ENCODE data around the gene TOM1L2.
"Not testable (repeated sequence)": the region's sequence is repeated elsewhere in the genome, so short reads cannot be mapped to it uniquely, and the experiment has no call there.

Gene TOM1L2

DNA sequence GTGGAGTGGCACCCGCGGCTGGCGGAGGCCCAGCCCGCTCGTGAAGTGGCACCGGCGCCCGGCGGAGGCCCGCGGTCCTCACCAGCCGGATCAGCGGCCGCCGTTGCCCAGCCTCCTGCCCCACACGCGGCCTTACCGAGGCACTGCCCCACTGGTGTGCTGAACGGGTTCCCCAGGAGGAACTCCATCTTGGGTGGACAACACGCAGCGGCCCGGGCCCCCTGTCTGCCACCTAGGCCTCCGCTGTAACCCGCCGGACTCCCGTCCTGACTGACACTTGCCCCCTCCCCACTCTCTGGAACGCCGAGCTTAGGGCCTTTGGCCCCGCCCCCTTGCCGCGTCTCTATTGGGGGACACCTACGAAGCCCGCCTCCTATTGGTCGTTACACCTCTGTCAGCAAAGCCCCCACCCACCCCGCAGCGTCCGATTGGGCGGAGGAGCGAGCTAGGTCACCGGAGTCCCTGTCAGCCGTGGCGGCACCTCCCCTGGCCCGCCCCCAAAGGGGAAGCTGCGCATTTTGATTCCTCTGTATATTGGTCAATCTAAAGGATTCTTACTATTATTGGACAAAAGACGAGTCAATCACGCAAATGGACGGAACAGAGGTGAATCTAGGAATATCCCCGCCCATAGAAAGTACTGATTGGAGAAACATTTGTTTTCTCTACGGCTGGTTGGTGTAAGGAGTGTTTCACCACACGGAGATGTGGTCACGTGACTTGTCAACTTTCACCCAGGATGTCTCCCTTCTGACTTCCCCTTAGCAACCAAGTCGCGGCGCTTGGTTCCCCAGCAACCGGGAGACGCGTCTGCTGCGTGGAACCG, at the start of gene TOM1L2, which contains the start of gene DRC3:
TOM1L2 (minus strand) TSS at position 275 of the 826 bp plus-strand sequence; CDS start at position 188, 87 bp downstream.
DRC3 (plus strand) TSS at position 737 of the 826 bp plus-strand sequence. CDS start 4,737 bp downstream, outside the sequence.
- DNase-seq (ENCODE audit: low read depth in 2 of 2) = peak; percentile 98 to 100

DNA sequence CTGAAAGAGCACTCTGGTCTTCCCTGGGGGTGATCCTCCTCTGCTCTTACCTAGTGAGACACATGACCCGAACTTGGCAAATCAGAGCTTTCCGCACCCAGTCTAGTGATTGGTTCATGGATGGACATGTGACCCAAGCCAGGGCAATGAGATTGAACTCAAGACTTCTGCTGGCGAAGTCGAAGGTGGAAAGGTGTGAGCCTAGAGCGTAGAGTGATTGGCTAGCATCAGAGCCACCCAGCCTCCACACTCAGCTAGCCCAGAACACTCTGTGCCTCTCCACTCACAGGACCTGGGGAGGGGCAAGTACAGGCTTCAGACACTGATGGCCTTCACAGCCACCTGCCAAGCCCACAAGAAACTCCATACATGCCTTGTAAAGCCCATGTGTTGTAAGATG, 49.2 kb upstream of the TOM1L2 start:
- no peak for DNase-seq (ENCODE audit: low read depth in 2 of 2)

DNA sequence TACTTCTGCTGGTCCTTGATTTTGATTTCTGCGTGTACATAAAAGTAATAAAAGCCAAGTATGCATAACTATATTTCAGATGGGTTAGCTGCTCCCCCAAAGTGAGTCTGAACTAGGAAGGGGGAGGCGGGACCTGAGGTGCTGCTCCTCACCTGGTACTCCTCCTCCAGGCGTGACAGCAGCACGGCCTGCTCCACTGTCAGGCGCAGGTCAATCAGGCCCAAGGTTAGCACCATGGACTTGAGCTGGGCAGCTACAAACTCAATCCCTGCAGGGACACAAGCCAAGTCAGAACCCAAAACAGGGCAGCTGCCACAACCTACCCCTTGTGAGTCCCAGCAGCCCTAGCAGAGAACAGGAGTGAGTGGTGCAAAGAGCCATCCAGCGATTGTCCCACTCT, 48.8 kb upstream of the TOM1L2 start:
- no peak for DNase-seq (ENCODE audit: low read depth in 2 of 2)

DNA sequence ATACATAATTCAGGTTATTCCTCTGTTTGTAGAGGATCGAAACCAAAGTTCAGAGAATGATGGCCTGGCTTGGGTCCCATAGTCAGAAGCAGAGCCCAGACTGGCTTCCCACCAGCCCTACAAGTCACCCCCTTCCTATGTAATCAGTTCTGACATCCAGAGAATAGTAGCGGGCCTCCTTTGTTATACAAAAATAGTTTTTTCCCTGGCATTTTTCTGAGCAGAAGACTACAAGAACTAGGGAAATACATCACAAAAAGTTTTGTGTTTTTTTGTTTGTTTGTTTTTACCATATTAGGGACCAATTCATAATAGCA, 47.6 kb upstream of the TOM1L2 start:
- DNase-seq (ENCODE audit: low read depth in 2 of 2) = no peak

DNA sequence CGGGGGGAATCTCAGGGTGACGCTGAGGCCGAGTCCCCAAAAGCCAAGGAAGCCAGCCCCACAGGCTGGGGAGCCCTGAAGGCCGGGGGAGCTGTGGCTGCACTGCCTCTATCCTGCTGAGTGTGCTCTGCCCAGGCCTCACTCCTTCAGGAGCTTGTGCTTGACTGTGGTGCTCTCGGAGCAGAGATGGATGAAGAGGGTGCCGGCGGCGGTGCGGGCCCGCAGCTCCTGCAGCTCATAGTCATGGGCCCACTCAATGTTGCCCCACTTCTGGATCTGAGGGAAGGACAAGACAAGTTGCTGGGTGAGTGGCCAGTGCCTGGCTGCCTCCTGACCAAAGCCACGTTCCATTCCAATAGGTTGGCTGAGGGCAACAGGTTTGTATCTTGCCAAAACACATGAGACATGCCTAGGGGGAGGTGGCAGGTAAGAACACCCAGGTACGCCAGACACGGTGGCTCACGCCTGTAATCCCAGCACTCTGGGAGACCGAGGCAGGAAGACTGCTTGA, 46.3 kb upstream of the TOM1L2 start:
- DNase-seq (ENCODE audit: low read depth in 2 of 2) = no peak

DNA sequence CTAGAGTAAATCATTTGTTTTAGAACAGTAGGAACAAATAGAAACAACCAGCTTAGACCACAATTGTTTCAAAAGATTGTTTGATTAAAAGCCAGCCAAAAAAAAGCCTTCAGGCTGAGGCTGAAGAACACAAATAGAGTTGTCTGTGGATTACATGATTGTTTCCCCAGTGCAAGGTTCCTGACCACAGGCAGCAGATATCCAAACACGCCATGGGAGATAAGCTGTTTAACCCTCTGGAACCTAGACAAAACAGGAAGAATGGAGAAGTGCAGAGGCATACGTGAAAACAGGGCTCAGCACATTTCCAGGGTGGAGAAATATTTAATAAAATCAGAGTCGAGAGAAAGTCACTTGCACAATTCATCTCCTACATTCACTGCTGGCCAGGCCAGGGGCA, 45.8 kb upstream of the TOM1L2 start:
- no peak for DNase-seq (ENCODE audit: low read depth in 2 of 2)

DNA sequence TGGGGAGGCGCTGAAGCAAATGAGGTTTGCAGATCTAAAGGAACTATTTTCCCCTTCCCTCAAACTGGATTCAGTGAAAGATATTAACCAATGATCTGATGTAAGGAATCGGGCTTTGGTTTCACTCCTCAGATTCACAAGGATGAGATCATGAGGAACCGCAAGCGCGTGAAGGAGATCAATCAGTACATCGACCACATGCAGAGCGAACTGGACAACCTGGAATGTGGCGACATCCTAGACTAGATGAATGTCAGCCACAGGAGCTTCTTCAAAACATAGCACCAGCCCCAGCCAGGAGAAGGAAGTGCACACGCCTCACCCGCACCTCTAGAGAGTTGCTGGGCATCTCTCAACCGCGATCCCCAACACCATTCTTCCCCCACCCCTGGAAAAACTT, 44.2 kb upstream of the TOM1L2 start:
- no peak for DNase-seq (ENCODE audit: low read depth in 2 of 2)

DNA sequence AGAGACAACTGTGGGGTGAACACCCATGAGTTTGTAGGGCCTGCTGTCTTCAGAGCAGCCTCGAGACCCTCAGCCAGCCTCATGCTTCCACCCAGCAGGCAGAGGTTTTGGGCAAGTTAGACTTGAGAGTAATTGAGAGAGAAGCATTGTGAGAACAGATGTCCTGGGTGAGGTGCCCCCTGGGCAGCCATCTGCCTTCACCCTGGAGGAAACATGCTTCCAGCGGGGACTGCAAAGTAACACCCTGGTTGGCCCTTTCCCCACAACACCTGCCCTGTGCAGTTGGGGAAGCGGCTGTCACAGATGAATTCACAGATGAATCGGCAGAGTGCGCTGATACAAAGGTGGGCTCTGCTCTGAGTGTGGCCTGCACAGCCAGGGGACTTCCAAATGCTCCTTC, 43.4 kb upstream of the TOM1L2 start:
- no peak for DNase-seq (ENCODE audit: low read depth in 2 of 2)

DNA sequence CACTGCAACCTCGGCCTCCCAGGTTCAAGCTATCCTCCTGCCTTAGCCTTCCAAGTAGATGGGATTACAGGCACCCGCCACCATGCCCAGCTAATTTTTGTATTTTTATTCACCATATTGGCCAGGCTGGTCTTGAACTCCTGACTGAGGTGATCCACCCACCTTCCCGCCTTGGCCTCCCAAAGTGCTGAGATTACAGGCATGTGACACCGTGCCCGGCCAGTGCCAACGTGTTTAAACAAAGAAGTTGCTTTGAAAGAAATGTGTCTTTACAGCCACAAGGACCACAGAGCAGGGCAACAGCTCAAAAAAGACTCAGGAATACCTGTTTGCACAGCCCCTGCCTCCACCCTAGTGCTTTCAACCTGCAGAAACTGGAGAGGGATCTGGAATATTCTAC, 41.8 kb upstream of the TOM1L2 start:
- DNase-seq (ENCODE audit: low read depth in 2 of 2) = no peak

DNA sequence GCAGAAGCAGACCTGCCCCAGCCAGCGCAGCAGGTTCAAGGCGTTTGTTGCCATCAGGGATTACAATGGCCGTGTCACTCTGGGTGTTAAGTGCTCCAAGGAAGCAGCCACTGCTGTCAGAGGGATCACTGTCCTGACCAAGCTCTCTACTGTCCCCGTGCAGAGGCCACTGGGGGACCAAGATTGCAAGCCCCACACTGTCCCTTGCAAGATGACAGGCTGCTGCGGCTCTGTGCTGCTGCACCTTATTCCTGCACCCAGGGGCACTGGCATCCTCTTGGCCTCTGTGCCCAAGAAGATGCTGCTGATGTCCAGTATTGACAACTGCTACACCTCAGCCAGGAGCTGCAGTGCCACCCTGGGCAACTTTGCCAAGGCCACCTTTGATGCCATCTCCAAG, 39.1 kb upstream of the TOM1L2 start:
- DNase-seq (ENCODE audit: low read depth in 2 of 2) = no peak

DNA sequence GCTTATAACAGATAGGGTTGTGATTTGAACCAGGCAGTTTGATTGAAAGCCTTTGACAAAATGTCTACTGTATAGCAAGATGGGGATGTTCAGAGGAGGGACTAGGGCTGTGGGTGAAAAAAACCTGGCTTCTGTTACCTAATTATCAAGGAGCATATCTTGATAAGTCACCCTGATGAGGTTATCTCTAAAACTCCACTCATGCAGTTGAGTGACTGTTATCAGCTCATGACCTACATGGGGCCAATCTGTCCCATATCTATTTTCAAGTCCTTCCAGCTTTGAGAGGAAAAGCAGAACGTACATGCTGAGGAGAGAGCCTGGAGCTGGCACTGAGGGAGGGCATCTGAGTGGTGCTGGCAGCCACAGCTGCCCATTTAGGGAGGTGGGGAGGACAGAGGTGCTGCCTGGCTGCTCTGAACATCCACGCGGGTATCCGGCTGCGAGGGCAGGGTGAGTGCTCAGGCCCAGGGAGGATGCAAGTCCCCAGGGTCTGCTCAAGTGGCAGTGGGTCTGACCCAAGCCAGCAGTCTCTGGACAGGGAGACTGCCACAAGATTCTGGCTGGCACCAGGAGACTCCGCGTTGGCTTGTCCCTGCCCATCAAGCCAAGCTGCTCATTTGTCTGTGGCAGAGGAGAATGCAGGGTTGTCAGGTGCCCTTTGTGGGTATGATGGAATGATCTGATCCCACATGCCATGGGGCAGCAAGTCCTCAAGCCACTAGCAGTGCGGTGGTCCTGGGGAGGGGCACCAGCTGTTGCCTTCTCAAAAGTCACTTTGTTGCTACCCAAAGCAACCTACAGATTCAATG, 37.6 kb upstream of the TOM1L2 start:
- no peak for DNase-seq (ENCODE audit: low read depth in 2 of 2)

DNA sequence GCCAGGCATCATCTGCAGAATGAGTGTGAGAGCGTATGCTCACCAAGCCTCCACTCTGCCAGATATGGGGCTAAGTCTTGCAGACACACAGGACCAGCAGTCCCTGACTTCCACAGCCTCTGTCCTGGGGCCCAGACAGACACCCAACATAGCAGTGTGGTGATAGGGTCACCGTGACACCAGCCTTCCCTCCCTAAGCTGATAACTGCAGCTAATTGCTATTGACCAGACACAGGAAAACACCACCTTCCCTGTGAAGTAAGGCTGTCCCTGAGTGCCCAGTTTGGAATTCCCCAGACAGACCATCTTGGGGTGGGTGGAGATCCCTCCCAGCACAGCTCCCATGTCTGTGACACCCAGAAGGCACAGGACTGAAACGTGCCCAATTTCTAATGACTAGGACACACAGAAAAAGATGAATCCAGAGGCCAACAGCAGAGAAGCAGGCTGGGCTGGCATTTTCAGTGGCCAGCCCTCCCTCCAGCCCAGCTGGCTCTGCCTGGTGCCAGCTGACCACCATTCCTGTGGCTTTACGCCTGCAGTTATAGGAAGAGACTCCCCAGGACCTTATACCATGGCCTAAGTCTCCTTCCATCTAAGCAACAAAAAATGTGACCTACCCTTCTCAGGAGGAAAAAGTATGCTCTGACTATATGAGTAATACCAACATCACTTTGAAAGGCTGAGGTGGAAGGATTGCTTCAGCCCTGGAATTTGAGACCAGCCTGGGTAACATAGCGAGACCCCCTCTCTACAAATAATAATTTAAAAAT, 36.5 kb upstream of the TOM1L2 start:
- no peak for DNase-seq (ENCODE audit: low read depth in 2 of 2)

DNA sequence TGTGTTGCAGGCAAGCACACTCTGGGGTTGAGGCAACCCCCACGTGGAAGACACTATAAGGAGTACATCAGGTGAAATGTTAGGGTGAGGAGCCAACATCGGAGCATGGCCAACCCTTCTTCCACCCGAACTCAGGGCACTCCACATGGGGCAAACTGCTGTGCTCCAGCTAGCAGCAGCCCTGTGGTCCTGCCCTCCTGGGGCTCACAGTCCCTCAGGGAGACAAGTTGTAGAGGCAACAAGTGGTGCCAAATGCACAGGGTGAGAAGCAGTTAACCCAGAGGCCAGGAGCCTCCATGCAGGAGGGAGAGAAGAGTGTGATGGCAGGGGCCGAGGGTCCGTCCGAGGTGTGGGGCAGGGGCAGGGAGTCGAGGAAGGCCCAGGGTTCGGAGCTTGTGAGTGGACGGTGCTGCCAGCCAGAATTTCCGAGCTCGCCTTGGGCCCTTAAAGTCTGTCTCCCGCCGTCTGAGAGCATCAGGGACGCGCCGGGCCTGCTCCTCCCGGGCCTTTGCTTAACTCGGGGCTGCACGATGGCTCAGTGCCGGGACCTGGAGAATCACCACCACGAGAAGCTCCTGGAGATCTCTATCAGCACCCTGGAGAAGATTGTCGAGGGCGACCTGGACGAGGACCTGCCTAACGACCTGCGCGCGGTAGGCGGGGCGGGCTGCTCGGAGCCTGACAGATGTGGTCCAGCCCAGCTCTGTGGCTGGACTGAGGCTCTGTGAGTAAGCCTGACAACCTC, 34.5 kb upstream of the TOM1L2 start:
- DNase-seq (ENCODE audit: low read depth in 2 of 2) = no peak

DNA sequence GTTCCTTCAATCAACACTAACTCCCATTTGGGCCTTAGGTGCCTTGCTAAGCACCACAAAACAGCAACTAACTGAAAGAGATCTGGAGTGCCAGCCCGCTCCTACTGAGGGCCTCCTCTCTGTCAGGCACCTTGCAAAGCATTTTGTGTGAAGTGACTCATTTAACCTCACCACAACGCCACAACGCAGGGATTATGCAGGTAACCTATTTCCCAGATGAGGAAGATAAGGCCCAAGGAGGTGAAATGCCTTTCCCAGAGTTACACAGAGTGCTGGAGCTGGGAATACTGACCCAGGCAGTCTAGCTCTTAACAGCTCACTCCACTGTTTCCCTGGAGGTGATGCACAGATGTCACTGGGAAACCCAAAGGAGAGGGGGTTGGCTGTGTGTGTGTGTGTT, 33.3 kb upstream of the TOM1L2 start:
- no peak for DNase-seq (ENCODE audit: low read depth in 2 of 2)

DNA sequence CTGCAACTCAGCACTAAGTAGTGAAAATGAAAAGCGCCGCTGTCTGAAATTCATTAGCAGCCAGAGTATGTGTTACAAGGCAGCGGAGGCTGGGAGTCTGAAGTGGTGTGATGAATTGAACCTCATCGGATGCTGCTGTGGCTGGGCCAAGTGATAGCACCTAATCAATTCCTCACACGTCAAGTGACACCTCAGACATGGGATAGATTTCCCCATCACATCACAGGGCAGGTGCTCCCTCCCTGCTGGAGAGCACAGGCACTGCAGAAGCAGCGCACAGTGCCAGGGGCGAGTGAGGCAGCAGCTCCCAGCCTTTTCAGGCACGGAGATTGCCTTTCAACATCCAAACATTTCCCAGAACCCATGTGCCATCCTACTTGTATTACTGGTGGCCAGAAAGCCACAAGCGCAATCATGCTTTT, 32.7 kb upstream of the TOM1L2 start:
- no peak for DNase-seq (ENCODE audit: low read depth in 2 of 2)

DNA sequence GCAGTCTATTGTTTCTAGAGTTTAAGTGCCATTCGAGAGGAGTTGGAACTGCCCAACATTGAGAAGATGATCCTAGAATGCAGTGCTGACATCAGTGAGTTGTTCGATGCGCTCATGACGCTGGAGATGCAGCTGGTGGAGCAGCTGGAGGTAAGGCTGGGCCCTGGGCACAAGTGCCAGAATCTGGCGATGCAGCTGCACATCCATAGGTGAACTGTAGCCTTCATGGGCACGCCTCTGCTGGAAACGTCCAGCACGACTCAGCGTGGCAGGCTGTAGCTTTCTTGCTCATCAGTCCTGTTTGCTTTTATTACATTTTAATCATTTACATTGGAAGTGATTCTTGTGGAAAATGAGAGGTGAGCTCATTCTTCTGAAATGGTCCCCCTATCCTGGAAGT, 32.1 kb upstream of the TOM1L2 start:
- no peak for DNase-seq (ENCODE audit: low read depth in 2 of 2)

DNA sequence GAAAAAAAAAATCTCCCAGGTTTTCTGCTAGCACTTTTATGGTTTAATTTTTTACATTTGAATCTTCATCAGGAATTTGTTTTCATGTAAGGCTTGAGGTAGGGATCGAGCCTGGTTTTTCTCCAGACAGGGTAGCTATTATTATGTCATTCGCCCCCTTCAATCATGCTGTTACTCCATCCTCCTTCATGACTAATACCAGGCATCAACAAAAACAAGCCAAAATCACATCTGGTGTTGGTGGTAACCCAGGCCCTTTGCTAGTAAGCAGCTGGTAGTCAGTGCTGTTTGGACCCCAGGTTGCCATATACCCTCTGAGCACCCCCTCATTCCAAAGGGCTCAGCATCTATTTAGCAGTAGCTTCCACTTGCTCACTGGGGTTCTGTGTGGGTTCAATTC, 30.0 kb upstream of the TOM1L2 start:
- no peak for DNase-seq (ENCODE audit: low read depth in 2 of 2)

DNA sequence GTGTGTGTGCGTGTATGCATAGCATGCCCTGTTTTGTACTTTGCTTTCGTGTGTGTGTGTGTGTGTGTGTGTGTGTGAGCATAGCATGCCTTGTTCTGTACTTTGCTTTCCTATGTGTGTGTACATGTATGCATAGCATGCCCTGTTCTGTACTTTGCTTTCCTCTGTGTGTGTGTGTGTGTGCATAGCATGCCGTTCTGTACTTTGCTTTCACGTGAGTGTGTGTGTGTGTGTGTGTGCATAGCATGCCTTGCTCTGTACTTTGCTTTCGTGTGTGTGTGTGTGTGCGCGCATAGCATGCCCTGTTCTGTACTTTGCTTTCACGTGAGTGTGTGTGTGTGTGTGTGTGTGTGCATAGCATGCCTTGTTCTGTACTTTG, 27.8 kb upstream of the TOM1L2 start:
- DNase-seq (ENCODE audit: low read depth in 2 of 2) = no peak

DNA sequence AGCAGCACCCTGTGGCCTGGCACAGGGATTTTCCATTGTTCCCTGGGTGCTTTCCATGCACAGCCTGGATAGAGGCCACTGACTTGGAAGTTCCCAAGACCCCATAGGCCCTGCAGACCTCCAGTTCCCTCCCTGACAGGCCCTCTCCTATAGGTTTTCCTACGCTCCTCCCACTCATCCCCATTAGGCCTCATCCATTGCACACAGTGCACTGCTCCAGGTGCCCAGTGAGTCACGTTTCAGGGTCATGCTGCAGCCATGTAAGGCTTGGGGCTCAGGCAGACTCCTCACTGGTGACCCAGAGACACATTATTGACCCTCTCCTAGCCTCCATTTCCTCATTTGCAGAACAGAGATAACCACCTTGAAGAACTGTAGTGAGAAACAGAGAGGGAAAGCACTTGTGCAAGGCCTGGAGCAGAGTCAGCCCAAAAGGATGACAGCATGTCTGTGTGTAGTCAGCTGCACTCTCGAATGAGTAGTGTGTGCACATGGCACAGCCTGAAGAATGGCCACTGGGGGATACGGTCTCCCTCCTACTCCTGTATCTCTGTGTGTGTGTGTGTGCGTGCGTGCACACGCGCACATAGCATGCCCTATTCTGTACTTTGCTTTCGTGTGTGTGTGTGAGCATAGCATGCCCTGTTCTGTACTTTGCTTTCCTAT, 27.3 kb upstream of the TOM1L2 start:
- no peak for DNase-seq (ENCODE audit: low read depth in 2 of 2)

DNA sequence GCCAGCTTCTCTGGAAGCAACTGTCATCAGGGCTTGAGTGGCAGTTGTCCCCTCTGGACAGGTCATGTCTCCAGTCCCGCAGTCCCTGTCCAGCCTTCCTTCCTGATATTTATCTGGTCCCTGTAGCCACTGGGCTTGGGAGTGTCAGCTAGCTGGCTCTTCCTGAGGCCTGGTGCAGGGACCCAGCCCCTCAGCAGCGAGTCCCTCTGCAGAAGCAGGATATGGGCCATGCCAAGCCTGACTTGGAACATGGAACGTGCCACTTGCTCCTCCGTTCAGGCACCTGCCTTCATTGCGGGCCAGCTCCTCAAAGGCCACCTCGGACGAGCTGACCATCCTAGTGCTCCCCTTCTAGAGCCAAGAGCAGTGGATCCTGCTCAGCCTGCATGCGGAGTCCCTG, 26.7 kb upstream of the TOM1L2 start:
- DNase-seq (ENCODE audit: low read depth in 2 of 2) = no peak

DNA sequence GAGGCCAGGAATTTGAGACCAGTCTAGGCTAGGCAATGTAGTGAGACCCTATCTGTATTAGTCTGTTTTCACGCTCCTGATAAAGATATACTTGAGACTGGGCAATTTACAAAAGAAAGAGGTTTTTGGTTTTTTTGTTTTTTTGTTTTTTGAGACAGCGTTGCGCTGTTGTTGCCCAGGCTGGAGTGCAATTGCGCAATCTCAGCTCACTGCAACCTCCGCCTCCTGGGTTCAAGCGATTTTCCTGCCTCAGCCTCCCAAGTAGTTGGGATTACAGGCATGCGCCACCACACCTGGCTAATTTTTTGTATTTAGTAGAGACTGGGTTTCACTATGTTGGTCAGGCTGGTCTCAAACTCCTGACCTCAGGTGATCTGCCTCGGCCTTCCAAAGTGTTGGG, 23.7 kb upstream of the TOM1L2 start:
- DNase-seq (ENCODE audit: low read depth in 2 of 2) = not testable (repeated sequence)
